Pericardium fibroblast (primary cell): ENCODE results near the gene TGFB1. TPM values are rescaled to one million over a fixed set of nuclear protein-coding genes. Genes with fewer than 3 reads are reported as not detected.

ENCODE experiments used
- total RNA-seq: library from RNA; depleted of rRNA; stranded (reverse); fragments of >200 nt; gene quantifications from 2 replicates; pipeline ENCODE4 v1.2.3, GENCODE V29; 2015

Gene TGFB1
- total RNA-seq = 27.4 and 28.7 TPM in 2 replicates

GRCh38 chr19:41353466-41354342, at the start of gene TGFB1:
TSS of gene TGFB1 (minus strand) at chr19:41353922. CDS start at chr19:41353044, 878 bp downstream.

GRCh38 chr19:41397086-41398049, 43.6 kb upstream of the TGFB1 start, which contains the start of the genes BCKDHA and EXOSC5:
TSS of gene BCKDHA (plus strand) at chr19:41397818. CDS start at chr19:41397828, 10 bp downstream.
TSS of gene EXOSC5 (minus strand) at chr19:41397359. CDS start at chr19:41397328, 31 bp downstream.

DNA sequence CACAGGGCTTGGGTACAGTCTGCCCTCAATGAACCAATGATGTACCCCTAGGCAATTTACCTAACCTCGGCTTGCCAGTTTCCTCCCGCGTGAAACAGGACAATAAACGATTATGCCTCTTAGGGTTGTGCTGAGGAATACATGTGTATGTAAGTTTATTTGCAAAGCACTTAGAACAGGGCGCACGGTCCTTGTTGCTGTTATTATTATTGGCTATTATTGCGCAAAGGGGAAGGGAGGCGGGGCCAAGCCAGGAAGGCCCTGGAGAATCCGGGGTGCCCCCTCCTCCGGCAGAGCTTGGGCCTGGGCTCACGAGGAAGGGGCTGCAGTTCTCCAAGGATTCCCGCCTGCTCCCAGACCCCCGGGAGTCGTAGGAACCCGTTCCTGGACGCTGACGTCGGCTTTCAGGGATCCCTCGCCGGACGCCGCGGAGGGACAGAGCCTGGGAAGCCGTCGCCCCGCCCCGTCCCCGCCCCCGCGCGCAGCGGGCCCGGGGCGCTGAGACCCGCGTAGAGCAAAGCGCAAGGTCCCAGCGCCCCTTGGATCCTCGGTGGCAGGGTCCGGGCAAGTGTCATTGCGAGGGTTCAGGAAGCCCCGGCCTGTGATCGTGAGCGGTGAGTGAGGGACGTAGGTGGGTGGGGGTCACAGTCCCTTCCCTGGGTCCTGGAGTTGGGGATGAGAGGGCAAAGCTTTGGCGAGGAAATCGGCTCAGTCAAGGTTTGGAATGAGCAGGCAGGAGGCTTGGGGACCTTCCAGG, 22.7 kb upstream of the TGFB1 start, which contains the start of gene TMEM91:
Gene TMEM91, plus strand, starts transcription at position 293 of the 757 bp plus-strand sequence. CDS start 1,777 bp downstream, outside the sequence.

DNA sequence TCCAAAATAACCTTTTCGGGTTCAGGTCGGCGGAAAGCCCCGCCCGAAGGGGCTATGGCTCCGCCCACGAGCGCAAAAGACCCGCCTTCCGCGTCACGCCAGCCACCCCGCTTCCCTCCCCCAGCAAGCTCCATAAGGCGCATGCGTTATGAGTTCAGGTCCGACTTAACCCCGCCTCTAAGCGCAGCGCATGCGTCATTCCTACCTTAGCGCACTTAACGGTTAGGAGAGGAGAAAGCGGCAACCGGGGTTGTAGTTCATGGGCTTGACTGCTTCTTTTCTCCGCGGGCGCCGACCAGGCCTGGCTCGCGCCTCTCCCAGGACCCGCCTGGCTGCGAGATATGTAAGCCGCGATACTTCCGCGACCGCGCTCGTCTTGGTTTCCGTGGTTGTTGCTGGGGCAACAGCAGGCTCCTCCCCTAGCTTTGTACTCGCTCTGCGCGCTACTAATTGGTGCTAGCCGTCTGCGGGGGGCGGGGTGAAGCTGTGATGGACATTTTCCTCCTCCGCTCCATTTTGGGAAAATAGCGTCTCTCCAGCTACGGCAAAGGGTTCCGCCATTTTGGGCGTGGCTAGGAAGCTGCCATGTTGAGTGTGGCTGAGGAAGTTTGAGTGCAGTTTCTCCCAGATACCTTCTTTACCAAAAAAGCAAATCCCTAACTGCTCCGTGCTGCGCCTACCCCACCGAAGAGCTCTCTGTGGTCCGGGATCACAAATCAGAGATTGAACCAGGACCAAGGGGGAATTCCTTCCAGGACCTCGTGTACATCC, 10.2 kb upstream of the TGFB1 start, which contains the start of gene B9D2:
Gene B9D2, minus strand, starts transcription at position 397 of the 771 bp plus-strand sequence. CDS start 630 bp downstream, outside the sequence.

DNA sequence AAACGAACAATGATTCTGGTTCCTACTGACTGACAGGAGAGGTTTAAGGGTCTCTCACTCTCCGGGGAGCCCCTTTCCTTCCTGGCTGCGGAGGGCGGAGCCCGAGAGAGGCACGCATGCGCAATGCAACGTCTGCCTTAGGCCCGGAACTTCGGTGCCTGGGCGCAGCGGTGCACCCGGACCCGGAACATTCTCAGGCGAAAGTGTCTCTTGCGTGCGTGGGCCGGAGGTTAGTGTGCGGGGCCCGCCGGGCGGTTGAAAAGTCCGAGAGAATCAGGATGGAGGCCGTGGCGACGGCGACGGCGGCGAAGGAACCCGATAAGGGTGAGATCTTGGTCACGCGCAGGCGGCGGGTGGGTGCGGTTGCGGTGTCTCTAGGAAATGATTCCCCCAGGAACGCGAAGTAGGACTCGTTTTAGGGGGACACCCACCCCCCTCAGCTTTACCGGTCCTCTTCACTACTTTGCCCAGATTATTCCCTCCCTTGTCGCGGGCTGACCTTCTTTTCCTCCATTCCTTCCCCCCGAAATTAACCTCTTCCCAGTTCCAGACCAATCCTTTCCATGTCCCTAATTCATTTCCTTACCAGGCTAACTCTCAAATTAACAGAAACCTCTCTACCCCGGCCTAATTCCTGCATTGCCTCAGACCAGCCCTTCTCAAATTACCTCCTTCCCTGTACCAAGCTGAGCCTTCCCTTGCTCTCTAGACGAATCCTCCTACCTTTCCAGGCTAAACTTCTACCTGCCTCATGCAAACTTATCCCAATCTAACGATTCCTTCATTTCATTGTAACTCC, 43.5 kb downstream of the TGFB1 start, which contains the start of gene CCDC97:
Gene CCDC97, plus strand, starts transcription at position 140 of the 799 bp plus-strand sequence. Its CDS starts 139 bp downstream, at position 279.

Other genes with a start within 250 kb of the TGFB1 start
- gene CYP2F1, start 239.5 kb downstream of the TGFB1 start, total RNA-seq = not detected in 2 replicates
- 0.09 and 0.70 TPM in 2 replicates for gene CYP2S1, start 160.7 kb downstream of the TGFB1 start, total RNA-seq
- gene AXL, start 134.7 kb downstream of the TGFB1 start, total RNA-seq = 75.6 and 94.9 TPM in 2 replicates
- gene HNRNPUL1, start 89.5 kb downstream of the TGFB1 start, total RNA-seq = 96.9 and 108 TPM in 2 replicates
- 10.6 and 18.0 TPM in 2 replicates for gene CCDC97, start 43.8 kb downstream of the TGFB1 start, total RNA-seq
- gene B9D2, start 10.2 kb upstream of the TGFB1 start, total RNA-seq = 5.1 and 9.4 TPM in 2 replicates
- 4.1 and 16.9 TPM in 2 replicates for gene TMEM91, start 22.6 kb upstream of the TGFB1 start, total RNA-seq
- 18.4 and 20.7 TPM in 2 replicates for gene EXOSC5, start 43.4 kb upstream of the TGFB1 start, total RNA-seq
- gene BCKDHA, start 43.9 kb upstream of the TGFB1 start, total RNA-seq = 14.2 and 23.9 TPM in 2 replicates
- 1.6 and 4.6 TPM in 2 replicates for gene B3GNT8, start 73.5 kb upstream of the TGFB1 start, total RNA-seq
- 33.1 and 50.9 TPM in 2 replicates for gene DMAC2, start 86.0 kb upstream of the TGFB1 start, total RNA-seq
- gene ERICH4, start 89.2 kb upstream of the TGFB1 start, total RNA-seq = not detected in 2 replicates
- not detected in 2 replicates for gene CEACAM21, start 222.2 kb upstream of the TGFB1 start, total RNA-seq